ENCODE results near the gene TTC29. TPM values are rescaled to one million over a fixed set of nuclear protein-coding genes. Genes with fewer than 3 reads are reported as not detected.

The TTC29 gene
- total RNA-seq, 1 donor from 2014 or later = not detected

DNA sequence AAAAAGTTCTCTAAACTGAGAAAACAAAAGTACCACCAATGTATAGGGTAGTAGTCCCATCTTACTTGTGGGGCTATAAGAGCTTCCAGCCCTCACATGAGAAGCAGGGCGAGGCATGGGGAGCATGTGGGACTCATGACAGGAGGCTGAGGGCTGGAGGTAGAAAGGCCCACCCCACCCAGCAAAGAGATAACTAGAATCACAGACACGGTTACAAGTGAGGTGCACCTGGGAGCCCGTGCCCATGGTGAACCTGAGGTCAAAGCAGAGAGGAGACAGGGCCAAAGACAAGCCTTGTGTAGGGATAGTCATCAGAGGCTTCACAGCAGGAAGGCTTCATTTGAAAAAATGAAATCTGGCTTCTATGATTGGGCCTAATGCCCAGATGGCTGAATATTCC lies 55.4 kb downstream of the TTC29 start:
- no peak overlapping the region for H3K4me3 ChIP-seq
- H3K36me3 ChIP-seq = no peaks in the 10 kb centered on the region
- H3K4me1 ChIP-seq = no peaks in the 10 kb centered on the region
- no peaks in the 10 kb centered on the region for H3K27me3 ChIP-seq
- H3K9me3 ChIP-seq = no peaks in the 10 kb centered on the region
- TF ChIP-seq, protein P1, sequence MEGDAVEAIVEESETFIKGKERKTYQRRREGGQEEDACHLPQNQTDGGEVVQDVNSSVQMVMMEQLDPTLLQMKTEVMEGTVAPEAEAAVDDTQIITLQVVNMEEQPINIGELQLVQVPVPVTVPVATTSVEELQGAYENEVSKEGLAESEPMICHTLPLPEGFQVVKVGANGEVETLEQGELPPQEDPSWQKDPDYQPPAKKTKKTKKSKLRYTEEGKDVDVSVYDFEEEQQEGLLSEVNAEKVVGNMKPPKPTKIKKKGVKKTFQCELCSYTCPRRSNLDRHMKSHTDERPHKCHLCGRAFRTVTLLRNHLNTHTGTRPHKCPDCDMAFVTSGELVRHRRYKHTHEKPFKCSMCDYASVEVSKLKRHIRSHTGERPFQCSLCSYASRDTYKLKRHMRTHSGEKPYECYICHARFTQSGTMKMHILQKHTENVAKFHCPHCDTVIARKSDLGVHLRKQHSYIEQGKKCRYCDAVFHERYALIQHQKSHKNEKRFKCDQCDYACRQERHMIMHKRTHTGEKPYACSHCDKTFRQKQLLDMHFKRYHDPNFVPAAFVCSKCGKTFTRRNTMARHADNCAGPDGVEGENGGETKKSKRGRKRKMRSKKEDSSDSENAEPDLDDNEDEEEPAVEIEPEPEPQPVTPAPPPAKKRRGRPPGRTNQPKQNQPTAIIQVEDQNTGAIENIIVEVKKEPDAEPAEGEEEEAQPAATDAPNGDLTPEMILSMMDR (IDR thresholded peaks at IDR 0.05) = no peak
- TF ChIP-seq POLR2AphosphoS5 (IDR thresholded peaks at IDR 0.05; ENCODE audit: insufficient read depth in 1 of 2, low read depth in 1 of 2) (no peak), POLR2A (IDR thresholded peaks at IDR 0.05) (no peak)
- no peak overlapping the region for H3K27ac ChIP-seq
- no peak for DNase-seq (ENCODE audit: extremely low spot score in 2 of 2)
- intact Hi-C loops (cut with DNase I) = no loop called here

DNA sequence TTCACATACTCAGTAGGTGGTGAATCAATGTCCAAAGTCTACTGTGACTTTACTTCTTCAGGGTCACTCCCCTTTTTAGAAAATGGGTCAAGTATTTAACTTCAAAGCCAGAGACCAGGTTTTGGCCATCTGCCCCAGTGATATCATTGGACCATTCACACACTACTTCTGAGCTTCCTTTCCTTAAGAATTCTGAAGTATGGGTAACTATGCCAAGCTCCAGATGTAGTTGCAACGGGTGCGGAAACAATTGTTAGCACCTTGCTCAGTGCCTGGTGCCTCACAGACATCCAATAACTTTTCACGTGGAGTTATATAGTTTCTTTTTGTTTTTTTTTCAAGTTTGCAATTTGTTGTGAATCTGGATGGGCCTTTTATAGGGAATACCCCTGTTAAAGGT lies 62.6 kb downstream of the TTC29 start:
- no peak overlapping the region for H3K27ac ChIP-seq
- H3K27me3 ChIP-seq = no peaks in the 10 kb centered on the region
- no peaks in the 10 kb centered on the region for H3K4me1 ChIP-seq
- no peak for TF ChIP-seq POLR2A (IDR thresholded peaks at IDR 0.05)
- no peak for TF ChIP-seq POLR2AphosphoS5 (IDR thresholded peaks at IDR 0.05; ENCODE audit: insufficient read depth in 1 of 2, low read depth in 1 of 2)
- TF ChIP-seq, protein P1 (IDR thresholded peaks at IDR 0.05) = no peak
- no peak overlapping the region for H3K4me3 ChIP-seq
- DNase-seq (ENCODE audit: extremely low spot score in 2 of 2) = no peak
- intact Hi-C loops (cut with DNase I) = no loop called here
- H3K36me3 ChIP-seq = no peaks in the 10 kb centered on the region
- H3K9me3 ChIP-seq = no peaks in the 10 kb centered on the region

GRCh38 chr4:146857298-146857697 lies 88.4 kb downstream of the TTC29 start:
- no peak for DNase-seq (ENCODE audit: extremely low spot score in 2 of 2)
- TF ChIP-seq, protein P1 (IDR thresholded peaks at IDR 0.05) = no peak
- TF ChIP-seq POLR2AphosphoS5 (IDR thresholded peaks at IDR 0.05; ENCODE audit: insufficient read depth in 1 of 2, low read depth in 1 of 2) (no peak), POLR2A (IDR thresholded peaks at IDR 0.05) (no peak)

DNA sequence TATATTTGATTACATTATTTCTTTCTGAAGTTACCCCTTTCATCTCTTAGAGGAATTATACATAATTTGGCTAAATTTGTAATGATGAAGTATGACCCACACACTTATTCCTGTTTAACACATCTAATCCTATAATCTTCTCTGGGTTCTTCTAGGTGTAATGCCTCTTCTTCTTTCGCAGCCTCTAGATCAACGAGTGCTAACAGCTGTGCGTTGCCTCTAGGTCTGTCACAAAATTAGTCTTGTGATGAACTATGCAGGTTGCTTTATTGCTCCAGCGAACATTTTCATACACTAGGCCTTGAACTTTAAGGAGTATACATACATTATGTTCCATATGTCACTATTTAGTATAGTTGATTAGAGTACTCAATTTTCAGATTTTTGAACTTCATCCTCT lies 89.9 kb downstream of the TTC29 start:
- TF ChIP-seq POLR2AphosphoS5 (IDR thresholded peaks at IDR 0.05; ENCODE audit: insufficient read depth in 1 of 2, low read depth in 1 of 2) (no peak), POLR2A (IDR thresholded peaks at IDR 0.05) (no peak)
- TF ChIP-seq, protein P1 (IDR thresholded peaks at IDR 0.05) = no peak
- H3K27ac ChIP-seq = no peak overlapping the region
- no peaks in the 10 kb centered on the region for H3K4me1 ChIP-seq
- no peaks in the 10 kb centered on the region for H3K27me3 ChIP-seq
- intact Hi-C loops (cut with DNase I) = no loop called here
- DNase-seq (ENCODE audit: extremely low spot score in 2 of 2) = no peak
- H3K9me3 ChIP-seq = no peaks in the 10 kb centered on the region
- no peak overlapping the region for H3K4me3 ChIP-seq
- no peaks in the 10 kb centered on the region for H3K36me3 ChIP-seq

More at GRCh38 chr4:146857298-146857697, 88.4 kb downstream of the TTC29 start:
- Histone ChIP-seq H3K9me3 (no peaks in the 10 kb centered on the region), H3K4me1 (no peaks in the 10 kb centered on the region), H3K27me3 (no peaks in the 10 kb centered on the region), H3K4me3 (no peak overlapping the region), H3K27ac (no peak overlapping the region), H3K36me3 (no peaks in the 10 kb centered on the region)
- intact Hi-C loops (cut with DNase I) = no loop called here

DNA sequence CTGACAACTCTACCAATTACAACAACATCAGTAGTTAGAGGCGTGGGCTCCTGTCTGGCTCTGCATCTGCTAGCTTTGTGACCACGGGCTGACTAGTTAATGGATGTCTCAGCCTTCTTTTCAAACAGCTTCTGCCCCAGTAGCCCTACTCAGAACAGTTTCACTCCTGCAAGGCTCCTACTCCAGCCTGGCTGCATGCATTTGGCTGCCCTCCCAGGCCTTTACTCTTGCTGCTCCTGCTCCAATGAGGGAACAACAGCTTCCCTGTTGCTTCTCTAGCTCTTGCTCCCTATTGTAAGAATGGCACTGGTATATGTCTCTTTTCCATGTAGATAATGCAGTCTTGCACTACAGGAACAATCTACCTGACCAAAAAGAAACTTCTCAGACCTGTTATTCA lies 93.3 kb downstream of the TTC29 start:
- no peak for TF ChIP-seq POLR2A (IDR thresholded peaks at IDR 0.05)
- no peak for TF ChIP-seq POLR2AphosphoS5 (IDR thresholded peaks at IDR 0.05; ENCODE audit: insufficient read depth in 1 of 2, low read depth in 1 of 2)
- TF ChIP-seq, protein P1 (IDR thresholded peaks at IDR 0.05) = no peak
- Histone ChIP-seq H3K27ac (no peak overlapping the region), H3K4me1 (no peaks in the 10 kb centered on the region), H3K36me3 (no peaks in the 10 kb centered on the region), H3K4me3 (no peak overlapping the region), H3K27me3 (no peaks in the 10 kb centered on the region), H3K9me3 (no peaks in the 10 kb centered on the region)
- intact Hi-C loops (cut with DNase I) = no loop called here
- DNase-seq (ENCODE audit: extremely low spot score in 2 of 2) = no peak

Measured in vagina (tissue), 2 donors.